Measurements from ENCODE around the gene CEP350. TPM values are rescaled to one million over a fixed set of nuclear protein-coding genes. Genes with fewer than 3 reads are reported as not detected.
"Not testable (repeated sequence)": the region's sequence is repeated elsewhere in the genome, so short reads cannot be mapped to it uniquely, and the experiment has no call there.

The CEP350 gene
- total RNA-seq, 1 donor from 2014 or later = 53.0 TPM

- H3K4me1 ChIP-seq = no peaks in the 10 kb centered on the region
- no peaks in the 10 kb centered on the region for H3K9me3 ChIP-seq
- intact Hi-C loops (cut with DNase I) = no loop called here
- DNase-seq (ENCODE audit: extremely low spot score in 2 of 2) = no peak
- TF ChIP-seq POLR2AphosphoS5 (IDR thresholded peaks at IDR 0.05; ENCODE audit: insufficient read depth in 1 of 2, low read depth in 1 of 2) (no peak), CTCF (IDR thresholded peaks at IDR 0.05) (no peak), POLR2A (IDR thresholded peaks at IDR 0.05) (no peak)
- H3K27ac ChIP-seq = no peak overlapping the region
- peaks cover 0 to 41% of the 10 kb centered on the region in 2 donors for H3K36me3 ChIP-seq
- no peaks in the 10 kb centered on the region for H3K27me3 ChIP-seq
- no peak overlapping the region for H3K4me3 ChIP-seq
Observed at GRCh38 chr1:180002437-180002836, 47.8 kb downstream of the CEP350 start.

- no peaks in the 10 kb centered on the region for H3K4me1 ChIP-seq
- DNase-seq (ENCODE audit: extremely low spot score in 2 of 2) = no peak
- no peaks in the 10 kb centered on the region for H3K27me3 ChIP-seq
- TF ChIP-seq POLR2A (IDR thresholded peaks at IDR 0.05) (no peak), CTCF (IDR thresholded peaks at IDR 0.05) (no peak), POLR2AphosphoS5 (IDR thresholded peaks at IDR 0.05; ENCODE audit: insufficient read depth in 1 of 2, low read depth in 1 of 2) (no peak)
- no peak overlapping the region for H3K4me3 ChIP-seq
- intact Hi-C loops (cut with DNase I) = no loop called here
- no peak overlapping the region for H3K27ac ChIP-seq
- peaks cover 0 to 35% of the 10 kb centered on the region in 2 donors for H3K36me3 ChIP-seq
- no peaks in the 10 kb centered on the region for H3K9me3 ChIP-seq
Observed at GRCh38 chr1:180003026-180003695, 48.6 kb downstream of the CEP350 start.

- intact Hi-C loops (cut with DNase I) = not testable (repeated sequence)
Observed at GRCh38 chr1:180006762-180007161, 52.2 kb downstream of the CEP350 start.

GRCh38 chr1:180020017-180020416 is 65.4 kb downstream of the CEP350 start:
- no peaks in the 10 kb centered on the region for H3K27me3 ChIP-seq
- H3K4me1 ChIP-seq = no peaks in the 10 kb centered on the region
- H3K4me3 ChIP-seq = no peak overlapping the region
- peaks cover 0 to 68% of the 10 kb centered on the region in 2 donors for H3K36me3 ChIP-seq
- no peak for DNase-seq (ENCODE audit: extremely low spot score in 2 of 2)
- TF ChIP-seq CTCF (IDR thresholded peaks at IDR 0.05) = no peak
- no peak for TF ChIP-seq POLR2A (IDR thresholded peaks at IDR 0.05)
- no peak for TF ChIP-seq POLR2AphosphoS5 (IDR thresholded peaks at IDR 0.05; ENCODE audit: insufficient read depth in 1 of 2, low read depth in 1 of 2)
- H3K27ac ChIP-seq = no peak overlapping the region
- no peaks in the 10 kb centered on the region for H3K9me3 ChIP-seq
- intact Hi-C loops (cut with DNase I) = no loop called here

More at GRCh38 chr1:180006762-180007161, 52.2 kb downstream of the CEP350 start:
- DNase-seq (ENCODE audit: extremely low spot score in 2 of 2); H3K4me3 ChIP-seq; H3K27ac ChIP-seq; H3K27me3 ChIP-seq; H3K4me1 ChIP-seq; H3K9me3 ChIP-seq: not testable (repeated sequence)
- H3K36me3 ChIP-seq = peaks cover 0 to 23% of the 10 kb centered on the region in 2 donors

GRCh38 chr1:180026556-180026955 is 71.9 kb downstream of the CEP350 start:
- intact Hi-C loops (cut with DNase I) = no loop called here
- Histone ChIP-seq H3K4me1 (peaks cover 12% of the 10 kb centered on the region), H3K36me3 (peaks cover 0 to 51% of the 10 kb centered on the region in 2 donors), H3K27ac (no peak overlapping the region), H3K4me3 (no peak overlapping the region), H3K9me3 (no peaks in the 10 kb centered on the region), H3K27me3 (no peaks in the 10 kb centered on the region)
- TF ChIP-seq POLR2AphosphoS5 (IDR thresholded peaks at IDR 0.05; ENCODE audit: insufficient read depth in 1 of 2, low read depth in 1 of 2) = no peak
- TF ChIP-seq POLR2A (IDR thresholded peaks at IDR 0.05) = no peak
- no peak for TF ChIP-seq CTCF (IDR thresholded peaks at IDR 0.05)
- DNase-seq (ENCODE audit: extremely low spot score in 2 of 2) = no peak
